Measurements from ENCODE around the gene ZNF549. TPM values are rescaled to one million over a fixed set of nuclear protein-coding genes. Genes with fewer than 3 reads are reported as not detected.
"Not testable (repeated sequence)": the region's sequence is repeated elsewhere in the genome, so short reads cannot be mapped to it uniquely, and the experiment has no call there.

Gene ZNF549
- total and polyA plus RNA-seq, 2 donors from 2014 or later, result 2.4 to 8.7 TPM

DNA sequence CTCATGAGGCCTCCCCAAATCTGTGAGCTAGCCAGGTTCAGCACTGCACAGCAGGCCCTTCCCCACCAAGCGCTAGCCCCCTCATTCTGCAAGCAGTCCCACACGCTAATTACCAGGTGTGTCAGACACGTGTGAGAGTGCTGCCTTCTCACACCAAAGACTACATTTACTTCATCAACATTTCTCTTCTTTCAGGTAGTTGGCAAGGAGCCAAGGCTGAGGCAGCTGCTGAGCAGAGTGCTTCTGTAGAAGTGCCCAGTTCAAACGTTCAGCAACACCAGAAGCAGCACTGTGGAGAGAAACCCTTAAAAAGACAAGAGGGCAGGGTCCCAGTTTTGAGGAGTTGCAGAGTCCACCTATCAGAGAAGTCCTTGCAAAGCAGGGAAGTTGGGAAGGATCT is 21.0 kb upstream of the ZNF549 start:
- H3K9me3 ChIP-seq (ENCODE audit: control insufficient read depth in 2 of 3, insufficient read depth in 1 of 3, low read length in 3 of 3), result peaks cover 6 to 23% (median 13%) of the 10 kb centered on the region in 3 donors
- H3K4me3 ChIP-seq (ENCODE audit: low read length in 3 of 3), result no peak overlapping the region
- H3K36me3 ChIP-seq (ENCODE audit: control insufficient read depth in 2 of 3, insufficient read depth in 3 of 3, low read length in 3 of 3), result peaks cover 13 to 33% (median 24%) of the 10 kb centered on the region in 3 donors
- FAIRE-seq (no peak), DNase-seq (no peak)
- no peak overlapping the region for H3K9ac ChIP-seq (ENCODE audit: low read length in 3 of 3)
- H3K27me3 ChIP-seq (ENCODE audit: control insufficient read depth, insufficient read depth, low read length), result no peaks in the 10 kb centered on the region
- TF ChIP-seq, protein P1, sequence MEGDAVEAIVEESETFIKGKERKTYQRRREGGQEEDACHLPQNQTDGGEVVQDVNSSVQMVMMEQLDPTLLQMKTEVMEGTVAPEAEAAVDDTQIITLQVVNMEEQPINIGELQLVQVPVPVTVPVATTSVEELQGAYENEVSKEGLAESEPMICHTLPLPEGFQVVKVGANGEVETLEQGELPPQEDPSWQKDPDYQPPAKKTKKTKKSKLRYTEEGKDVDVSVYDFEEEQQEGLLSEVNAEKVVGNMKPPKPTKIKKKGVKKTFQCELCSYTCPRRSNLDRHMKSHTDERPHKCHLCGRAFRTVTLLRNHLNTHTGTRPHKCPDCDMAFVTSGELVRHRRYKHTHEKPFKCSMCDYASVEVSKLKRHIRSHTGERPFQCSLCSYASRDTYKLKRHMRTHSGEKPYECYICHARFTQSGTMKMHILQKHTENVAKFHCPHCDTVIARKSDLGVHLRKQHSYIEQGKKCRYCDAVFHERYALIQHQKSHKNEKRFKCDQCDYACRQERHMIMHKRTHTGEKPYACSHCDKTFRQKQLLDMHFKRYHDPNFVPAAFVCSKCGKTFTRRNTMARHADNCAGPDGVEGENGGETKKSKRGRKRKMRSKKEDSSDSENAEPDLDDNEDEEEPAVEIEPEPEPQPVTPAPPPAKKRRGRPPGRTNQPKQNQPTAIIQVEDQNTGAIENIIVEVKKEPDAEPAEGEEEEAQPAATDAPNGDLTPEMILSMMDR (IDR thresholded peaks at IDR 0.05; ENCODE audit: borderline replicate concordance, extremely low read depth, insufficient read depth), result no peak
- H3K4me1 ChIP-seq (ENCODE audit: control insufficient read depth in 2 of 3, insufficient read depth in 2 of 3, low read depth in 1 of 3, low read length in 3 of 3), result peaks cover 0 to 2% (median 0%) of the 10 kb centered on the region in 3 donors
- intact Hi-C loops (cut with DNase I), result no loop called here
- no peak overlapping the region for H3K27ac ChIP-seq (ENCODE audit: low read depth in 2 of 2, low read length in 2 of 2)

DNA sequence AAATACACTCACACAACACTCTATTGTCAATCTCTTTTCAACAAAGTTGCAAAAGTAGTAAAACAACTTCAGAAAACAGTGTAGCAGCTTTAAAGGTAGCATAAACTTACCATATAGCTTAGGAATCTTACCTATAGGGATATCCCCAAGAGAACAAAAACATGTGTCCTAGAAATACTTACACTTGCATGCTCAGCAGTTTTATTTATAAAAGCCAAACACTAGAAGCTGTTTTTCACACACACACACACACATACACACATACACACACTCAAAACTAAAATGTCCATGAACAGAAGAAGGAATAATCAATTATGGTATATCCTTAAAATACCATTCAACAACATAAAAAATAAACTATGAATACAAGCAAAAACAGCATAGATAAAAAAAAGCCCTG is 15.7 kb upstream of the ZNF549 start:
- H3K36me3 ChIP-seq (ENCODE audit: control insufficient read depth in 2 of 3, insufficient read depth in 3 of 3, low read length in 3 of 3), result peaks cover 10 to 16% (median 10%) of the 10 kb centered on the region in 3 donors
- no peak for DNase-seq
- no peak for FAIRE-seq
- no peak overlapping the region for H3K9ac ChIP-seq (ENCODE audit: low read length in 3 of 3)
- no peak overlapping the region for H3K4me3 ChIP-seq (ENCODE audit: low read length in 3 of 3)
- TF ChIP-seq, protein P1 (IDR thresholded peaks at IDR 0.05; ENCODE audit: borderline replicate concordance, extremely low read depth, insufficient read depth), result no peak
- peaks cover 3 to 46% (median 20%) of the 10 kb centered on the region in 3 donors for H3K9me3 ChIP-seq (ENCODE audit: control insufficient read depth in 2 of 3, insufficient read depth in 1 of 3, low read length in 3 of 3)
- no peaks in the 10 kb centered on the region for H3K4me1 ChIP-seq (ENCODE audit: control insufficient read depth in 2 of 3, insufficient read depth in 2 of 3, low read depth in 1 of 3, low read length in 3 of 3)
- H3K27ac ChIP-seq (ENCODE audit: low read depth in 2 of 2, low read length in 2 of 2), result no peak overlapping the region
- intact Hi-C loops (cut with DNase I), result no loop called here
- no peaks in the 10 kb centered on the region for H3K27me3 ChIP-seq (ENCODE audit: control insufficient read depth, insufficient read depth, low read length)

DNA sequence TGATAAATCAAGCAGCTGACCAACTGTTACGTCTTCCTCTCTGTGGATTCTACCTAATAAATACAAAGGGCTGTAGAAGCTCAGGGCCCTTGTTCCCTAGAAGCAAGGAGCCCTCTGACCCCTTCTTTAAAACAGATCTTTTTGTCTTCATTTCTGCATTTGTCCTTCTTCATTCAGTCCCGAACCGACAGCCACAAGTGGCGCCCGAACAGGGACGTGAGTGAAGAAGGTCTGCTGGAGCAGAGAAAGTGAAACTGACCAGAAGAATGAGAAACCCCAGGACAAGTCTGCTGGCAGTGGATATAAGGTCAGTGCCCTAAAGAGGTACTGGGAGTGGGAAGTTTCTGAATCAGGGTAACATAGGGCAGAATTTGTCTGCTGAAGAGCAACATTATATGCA is 14.3 kb upstream of the ZNF549 start:
- Histone ChIP-seq H3K4me3 (ENCODE audit: low read length in 3 of 3) (no peak overlapping the region), H3K27me3 (ENCODE audit: control insufficient read depth, insufficient read depth, low read length) (no peaks in the 10 kb centered on the region), H3K27ac (ENCODE audit: low read depth in 2 of 2, low read length in 2 of 2) (no peak overlapping the region), H3K4me1 (ENCODE audit: control insufficient read depth in 2 of 3, insufficient read depth in 2 of 3, low read depth in 1 of 3, low read length in 3 of 3) (no peaks in the 10 kb centered on the region), H3K9ac (ENCODE audit: low read length in 3 of 3) (no peak overlapping the region), H3K36me3 (ENCODE audit: control insufficient read depth in 2 of 3, insufficient read depth in 3 of 3, low read length in 3 of 3) (peaks cover 0 to 6% (median 3%) of the 10 kb centered on the region in 3 donors), H3K9me3 (ENCODE audit: control insufficient read depth in 2 of 3, insufficient read depth in 1 of 3, low read length in 3 of 3) (peaks cover 2 to 41% (median 16%) of the 10 kb centered on the region in 3 donors)
- FAIRE-seq (no peak), DNase-seq (peak in 2 of 5 donors; percentile 7 to 11)
- intact Hi-C loops (cut with DNase I), result no loop called here
- TF ChIP-seq, protein P1 (IDR thresholded peaks at IDR 0.05; ENCODE audit: borderline replicate concordance, extremely low read depth, insufficient read depth), result no peak

GRCh38 chr19:57515255-57515654 is 11.9 kb upstream of the ZNF549 start:
- H3K27ac ChIP-seq (ENCODE audit: low read depth in 2 of 2, low read length in 2 of 2), result no peak overlapping the region
- DNase-seq (no peak), FAIRE-seq (no peak)
- peaks cover 0 to 6% (median 3%) of the 10 kb centered on the region in 3 donors for H3K36me3 ChIP-seq (ENCODE audit: control insufficient read depth in 2 of 3, insufficient read depth in 3 of 3, low read length in 3 of 3)
- no peak overlapping the region for H3K9ac ChIP-seq (ENCODE audit: low read length in 3 of 3)
- peaks cover 2 to 33% (median 7%) of the 10 kb centered on the region in 3 donors for H3K9me3 ChIP-seq (ENCODE audit: control insufficient read depth in 2 of 3, insufficient read depth in 1 of 3, low read length in 3 of 3)
- H3K4me1 ChIP-seq (ENCODE audit: control insufficient read depth in 2 of 3, insufficient read depth in 2 of 3, low read depth in 1 of 3, low read length in 3 of 3), result no peaks in the 10 kb centered on the region
- H3K4me3 ChIP-seq (ENCODE audit: low read length in 3 of 3), result no peak overlapping the region
- no peaks in the 10 kb centered on the region for H3K27me3 ChIP-seq (ENCODE audit: control insufficient read depth, insufficient read depth, low read length)
- intact Hi-C loops (cut with DNase I), result no loop called here
- TF ChIP-seq, protein P1 (IDR thresholded peaks at IDR 0.05; ENCODE audit: borderline replicate concordance, extremely low read depth, insufficient read depth), result no peak

GRCh38 chr19:57518021-57518420 is 9.1 kb upstream of the ZNF549 start:
- H3K4me3 ChIP-seq (ENCODE audit: low read length in 3 of 3); DNase-seq; FAIRE-seq; H3K27ac ChIP-seq (ENCODE audit: low read depth in 2 of 2, low read length in 2 of 2); H3K9ac ChIP-seq (ENCODE audit: low read length in 3 of 3); H3K36me3 ChIP-seq (ENCODE audit: control insufficient read depth in 2 of 3, insufficient read depth in 3 of 3, low read length in 3 of 3); H3K27me3 ChIP-seq (ENCODE audit: control insufficient read depth, insufficient read depth, low read length); intact Hi-C loops (cut with DNase I); H3K4me1 ChIP-seq (ENCODE audit: control insufficient read depth in 2 of 3, insufficient read depth in 2 of 3, low read depth in 1 of 3, low read length in 3 of 3): not testable (repeated sequence)
- peaks cover under 1 to 18% (median 6%) of the 10 kb centered on the region in 3 donors for H3K9me3 ChIP-seq (ENCODE audit: control insufficient read depth in 2 of 3, insufficient read depth in 1 of 3, low read length in 3 of 3)
